Measurements from ENCODE around the gene DDX25. TPM values are rescaled to one million over a fixed set of nuclear protein-coding genes. Genes with fewer than 3 reads are reported as not detected.

The DDX25 gene
- total RNA-seq, 1 experiment from 2014 or later: 0.37 TPM

- Histone ChIP-seq H3K4me2 (ENCODE audit: low read length) (no peak overlapping the region), H3K9me3 (ENCODE audit: control insufficient read depth in 1 of 2, insufficient read depth in 1 of 2, low read depth in 1 of 2, low read length in 2 of 2) (no peaks in the 10 kb centered on the region), H3K9me2 (ENCODE audit: insufficient read depth) (no peaks in the 10 kb centered on the region), H3K27ac (ENCODE audit: low read depth, low read length) (no peak overlapping the region), H3K4me3 (replicated peaks in 1 of 2; ENCODE audit: low read depth in 1 of 2, low read length in 2 of 2) (no peak overlapping the region), H3K4me1 (ENCODE audit: control insufficient read depth in 1 of 2, insufficient read depth in 2 of 2, low read length in 2 of 2) (no peaks in the 10 kb centered on the region), H3K9ac (ENCODE audit: low read length) (no peak overlapping the region), H3K36me3 (ENCODE audit: control insufficient read depth in 1 of 2, insufficient read depth in 2 of 2, low read length in 2 of 2) (no peaks in the 10 kb centered on the region), H4K20me1 (ENCODE audit: insufficient read depth) (no peaks in the 10 kb centered on the region), H3K27me3 (ENCODE audit: insufficient read depth, low read length) (no peaks in the 10 kb centered on the region), H2AFZ (ENCODE audit: low read depth, low read length, poor library complexity, severe bottlenecking) (no peak overlapping the region), H3K79me2 (ENCODE audit: insufficient read depth, low read length) (no peaks in the 10 kb centered on the region)
- RAD21 ChIA-PET (ENCODE audit: low non-redundant PET in 1 of 2, low total read pairs in 2 of 2, uncharacterized antibody in 2 of 2, unreplicated experiment in 2 of 2): no interaction called here
- no peak for TF ChIP-seq ZBTB33 (IDR thresholded peaks at IDR 0.05; ENCODE audit: extremely low read depth, insufficient replicate concordance, low read length)
- TF ChIP-seq JUND (IDR thresholded peaks at IDR 0.05): no peak
- TF ChIP-seq RAD21 (IDR thresholded peaks at IDR 0.05; ENCODE audit: low read depth): peak; percentile 95
- TF ChIP-seq EGR1 (IDR thresholded peaks at IDR 0.05; ENCODE audit: low read depth): no peak
- no peak for TF ChIP-seq FOSL1 (IDR thresholded peaks at IDR 0.05; ENCODE audit: low read depth)
- TF ChIP-seq, protein P1, sequence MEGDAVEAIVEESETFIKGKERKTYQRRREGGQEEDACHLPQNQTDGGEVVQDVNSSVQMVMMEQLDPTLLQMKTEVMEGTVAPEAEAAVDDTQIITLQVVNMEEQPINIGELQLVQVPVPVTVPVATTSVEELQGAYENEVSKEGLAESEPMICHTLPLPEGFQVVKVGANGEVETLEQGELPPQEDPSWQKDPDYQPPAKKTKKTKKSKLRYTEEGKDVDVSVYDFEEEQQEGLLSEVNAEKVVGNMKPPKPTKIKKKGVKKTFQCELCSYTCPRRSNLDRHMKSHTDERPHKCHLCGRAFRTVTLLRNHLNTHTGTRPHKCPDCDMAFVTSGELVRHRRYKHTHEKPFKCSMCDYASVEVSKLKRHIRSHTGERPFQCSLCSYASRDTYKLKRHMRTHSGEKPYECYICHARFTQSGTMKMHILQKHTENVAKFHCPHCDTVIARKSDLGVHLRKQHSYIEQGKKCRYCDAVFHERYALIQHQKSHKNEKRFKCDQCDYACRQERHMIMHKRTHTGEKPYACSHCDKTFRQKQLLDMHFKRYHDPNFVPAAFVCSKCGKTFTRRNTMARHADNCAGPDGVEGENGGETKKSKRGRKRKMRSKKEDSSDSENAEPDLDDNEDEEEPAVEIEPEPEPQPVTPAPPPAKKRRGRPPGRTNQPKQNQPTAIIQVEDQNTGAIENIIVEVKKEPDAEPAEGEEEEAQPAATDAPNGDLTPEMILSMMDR (IDR thresholded peaks at IDR 0.05 in 2 of 3, conservative IDR thresholded peaks at IDR 0.05 in 1 of 3; ENCODE audit: borderline replicate concordance in 1 of 3, insufficient read depth in 1 of 3, low read depth in 2 of 3, low read length in 2 of 3): peak; percentile 75 to 86 (median 86)
- TF ChIP-seq REST (IDR thresholded peaks at IDR 0.05; ENCODE audit: low read depth): no peak
- TF ChIP-seq, protein P2, sequence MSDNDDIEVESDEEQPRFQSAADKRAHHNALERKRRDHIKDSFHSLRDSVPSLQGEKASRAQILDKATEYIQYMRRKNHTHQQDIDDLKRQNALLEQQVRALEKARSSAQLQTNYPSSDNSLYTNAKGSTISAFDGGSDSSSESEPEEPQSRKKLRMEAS (IDR thresholded peaks at IDR 0.05): 0 out of 2 replicates have a peak, but pooled peaks have one; percentile 12
- TF ChIP-seq POLR2AphosphoS5 (IDR thresholded peaks at IDR 0.05; ENCODE audit: low read depth, low read length): no peak
- no peak for TF ChIP-seq ELF1 (IDR thresholded peaks at IDR 0.05; ENCODE audit: borderline replicate concordance, low read depth)
- no peak for TF ChIP-seq ZFX (IDR thresholded peaks at IDR 0.05)
- TF ChIP-seq ZNF274 (IDR thresholded peaks at IDR 0.05; ENCODE audit: low read depth, low read length): no peak
- intact Hi-C loops (cut with micrococcal nuclease): loop anchor here (1.0 to 5.0 kb wide), 3 partner anchors 138 to 271 kb away; no protein-coding TSS in a partner anchor
- CTCF ChIA-PET: interaction anchor here (1.0 to 1.5 kb wide), 3 partner anchors 139 to 557 kb away, joined by 3 to 8 read pairs (median 4); no protein-coding TSS in a partner anchor
- DNase-seq (ENCODE audit: low read depth, low spot score) (peak; percentile 77), ATAC-seq (peak; percentile 98)
- POLR2A ChIA-PET: no interaction called here
- BruUV-seq (replicated peaks): no TSS peak
These were observed 18.8 kb downstream of the DDX25 start for GRCh38 chr11:125923012-125923579.
